ENCODE data around the gene TEP1.

GRCh38 chr14:20421267-20421666 is 8.0 kb upstream of the TEP1 start:
- TF ChIP-seq, protein P1, sequence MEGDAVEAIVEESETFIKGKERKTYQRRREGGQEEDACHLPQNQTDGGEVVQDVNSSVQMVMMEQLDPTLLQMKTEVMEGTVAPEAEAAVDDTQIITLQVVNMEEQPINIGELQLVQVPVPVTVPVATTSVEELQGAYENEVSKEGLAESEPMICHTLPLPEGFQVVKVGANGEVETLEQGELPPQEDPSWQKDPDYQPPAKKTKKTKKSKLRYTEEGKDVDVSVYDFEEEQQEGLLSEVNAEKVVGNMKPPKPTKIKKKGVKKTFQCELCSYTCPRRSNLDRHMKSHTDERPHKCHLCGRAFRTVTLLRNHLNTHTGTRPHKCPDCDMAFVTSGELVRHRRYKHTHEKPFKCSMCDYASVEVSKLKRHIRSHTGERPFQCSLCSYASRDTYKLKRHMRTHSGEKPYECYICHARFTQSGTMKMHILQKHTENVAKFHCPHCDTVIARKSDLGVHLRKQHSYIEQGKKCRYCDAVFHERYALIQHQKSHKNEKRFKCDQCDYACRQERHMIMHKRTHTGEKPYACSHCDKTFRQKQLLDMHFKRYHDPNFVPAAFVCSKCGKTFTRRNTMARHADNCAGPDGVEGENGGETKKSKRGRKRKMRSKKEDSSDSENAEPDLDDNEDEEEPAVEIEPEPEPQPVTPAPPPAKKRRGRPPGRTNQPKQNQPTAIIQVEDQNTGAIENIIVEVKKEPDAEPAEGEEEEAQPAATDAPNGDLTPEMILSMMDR (conservative IDR thresholded peaks at IDR 0.05): no peak
- no peak for TF ChIP-seq ZFX (IDR thresholded peaks at IDR 0.05)

Data from C4-2B (cell line).